Vein endothelial cell (primary cell): ENCODE measurements around the gene SCYGR7. TPM values are rescaled to one million over a fixed set of nuclear protein-coding genes. Genes with fewer than 3 reads are reported as not detected.

Experiments
- small RNA-seq: library from RNA; depleted of rRNA; stranded (forward); fragments of <200 nt; gene quantifications from one replicate; pipeline ENCODE3, GENCODE V24; 2012
- total RNA-seq: library from RNA; depleted of rRNA; stranded (reverse); fragments of >200 nt; gene quantifications from 2 replicates; pipeline ENCODE4 v1.2.3, GENCODE V29; 2012

The SCYGR7 gene
- total RNA-seq, result not detected in 2 replicates

GRCh38 chr2:227728035-227728434 is at the start of gene SCYGR7:
SCYGR7 (plus strand) TSS chr2:227728335; CDS start chr2:227728335, 0 bp downstream.

GRCh38 chr2:227717687-227718567 is 10.2 kb upstream of the SCYGR7 start, which contains the start of gene SLC19A3:
SLC19A3 (minus strand) TSS chr2:227718028; CDS start chr2:227702318, 15,710 bp downstream.

GRCh38 chr2:227724394-227725039 is 3.6 kb upstream of the SCYGR7 start, which contains the start of gene SCYGR6:
SCYGR6 (minus strand) TSS chr2:227724757; CDS start chr2:227724757, 0 bp downstream.

GRCh38 chr2:227745594-227745993 is 17.5 kb downstream of the SCYGR7 start, which contains the start of gene SCYGR8:
SCYGR8 (plus strand) TSS chr2:227745894; CDS start chr2:227745894, 0 bp downstream.

Small RNAs within 50 kb of the gene (small RNA-seq; reads per million reads assigned to genes)
- not detected for gene RNA5SP121
- gene SNRPGP8, result not detected

Other genes with a start within 250 kb of the SCYGR7 start
- not detected in 2 replicates for gene SCYGR2, start 129.4 kb upstream of the SCYGR7 start, total RNA-seq
- not detected in 2 replicates for gene SCYGR3, start 113.5 kb upstream of the SCYGR7 start, total RNA-seq
- gene SCYGR4, start 110.8 kb upstream of the SCYGR7 start, total RNA-seq, result not detected in 2 replicates
- not detected in 2 replicates for gene SCYGR5, start 61.5 kb upstream of the SCYGR7 start, total RNA-seq
- 0.33 TPM in 1 of 2 replicates, not detected in the other for gene SLC19A3, start 10.3 kb upstream of the SCYGR7 start, total RNA-seq
- not detected in 2 replicates for gene SCYGR6, start 3.6 kb upstream of the SCYGR7 start, total RNA-seq
- gene SCYGR8, start 17.6 kb downstream of the SCYGR7 start, total RNA-seq, result not detected in 2 replicates
- gene CCL20, start 85.5 kb downstream of the SCYGR7 start, total RNA-seq, result 0.98 and 1.4 TPM in 2 replicates
- gene DAW1, start 143.3 kb downstream of the SCYGR7 start, total RNA-seq, result 0.57 and 3.3 TPM in 2 replicates